Skeletal muscle satellite cell (primary cell): ENCODE results near the gene NOL3.

Experiments
- H3K27me3 ChIP-seq: 2 replicates; pipeline ENCODE4 v1.7.0; 2013; ENCODE audit warnings: low read length; ENCODE audit not compliant: control insufficient read depth, insufficient read depth
- H3K36me3 ChIP-seq: 2 replicates; pipeline ENCODE4 v1.7.0; 2013; ENCODE audit warnings: mild to moderate bottlenecking, control low read depth, low read length; ENCODE audit not compliant: insufficient read depth
- H3K4me1 ChIP-seq: 2 replicates; pipeline ENCODE4 v1.7.0; 2013; ENCODE audit warnings: low read length; ENCODE audit not compliant: control insufficient read depth, insufficient read depth
- H3K4me2 ChIP-seq: 2 replicates; pipeline ENCODE4 v1.7.0; 2013; ENCODE audit warnings: mild to moderate bottlenecking, low read length
- H3K4me3 ChIP-seq: 2 replicates; pipeline ENCODE4 v1.7.0; 2013; ENCODE audit warnings: low read length
- H3K9ac ChIP-seq: 2 replicates; pipeline ENCODE4 v1.7.0; 2013; ENCODE audit warnings: mild to moderate bottlenecking, low read depth, low read length, moderate library complexity
- H3K9me3 ChIP-seq: replicated peaks from 2 replicates; pipeline ENCODE4 v1.7.0; 2013; ENCODE audit warnings: mild to moderate bottlenecking, control low read depth, low read length

Gene NOL3

DNA sequence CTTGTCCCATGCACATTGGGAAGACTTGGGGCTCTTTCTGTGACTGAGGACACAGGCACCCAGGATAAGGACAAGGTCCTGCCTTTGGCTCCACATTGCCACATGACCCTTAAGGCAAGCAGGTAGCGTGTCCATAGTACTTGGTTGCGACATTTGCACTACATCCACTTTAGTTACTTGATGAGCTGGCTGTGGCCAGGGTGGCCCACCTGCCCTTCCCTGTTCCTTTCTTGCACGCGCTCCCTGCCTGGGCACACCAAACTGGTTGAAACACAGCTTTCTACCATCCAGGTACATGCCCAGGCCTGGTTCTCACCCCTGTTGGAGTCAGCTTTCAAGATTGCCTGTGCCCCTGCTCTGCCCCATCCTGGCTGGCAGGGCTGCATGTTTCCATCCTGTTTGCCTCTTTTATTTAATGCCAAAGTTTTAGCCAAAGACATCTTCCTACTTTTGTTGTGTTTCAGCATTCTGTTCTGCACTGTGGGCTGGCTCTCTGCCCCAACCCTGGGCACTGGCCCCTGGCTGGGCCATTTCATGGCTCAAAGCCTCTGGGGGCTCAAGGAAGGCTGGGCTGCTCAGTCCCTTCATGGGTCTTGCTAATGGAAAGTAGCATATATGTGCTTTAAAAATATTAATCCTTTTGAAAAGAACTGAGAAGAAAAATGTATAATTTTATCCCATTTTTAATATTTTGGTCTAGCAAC is 22.7 kb upstream of the NOL3 start:
- Histone ChIP-seq H3K4me3 (no peak overlapping the region), H3K27me3 (no peaks in the 10 kb centered on the region), H3K4me2 (no peak overlapping the region), H3K9ac (no peak overlapping the region), H3K36me3 (peaks cover 62% of the 10 kb centered on the region), H3K9me3 (no peaks in the 10 kb centered on the region), H3K4me1 (peaks cover 14% of the 10 kb centered on the region)

- Histone ChIP-seq H3K4me3 (no peak overlapping the region), H3K36me3 (peaks cover 59% of the 10 kb centered on the region), H3K9ac (no peak overlapping the region), H3K4me1 (peaks cover 14% of the 10 kb centered on the region), H3K9me3 (no peaks in the 10 kb centered on the region), H3K27me3 (no peaks in the 10 kb centered on the region), H3K4me2 (no peak overlapping the region)
Measured at GRCh38 chr16:67148221-67148620, 22.1 kb upstream of the NOL3 start.

- no peak overlapping the region for H3K4me3 ChIP-seq
- no peak overlapping the region for H3K4me2 ChIP-seq
- no peaks in the 10 kb centered on the region for H3K9me3 ChIP-seq
- H3K4me1 ChIP-seq: peaks cover 14% of the 10 kb centered on the region
- H3K36me3 ChIP-seq: peaks cover 56% of the 10 kb centered on the region
- no peaks in the 10 kb centered on the region for H3K27me3 ChIP-seq
- no peak overlapping the region for H3K9ac ChIP-seq
Measured at GRCh38 chr16:67148656-67149275, 21.6 kb upstream of the NOL3 start.

GRCh38 chr16:67149276-67150046 is 20.9 kb upstream of the NOL3 start:
- peak overlapping the region; percentile 89 for H3K4me3 ChIP-seq
- H3K27me3 ChIP-seq: no peaks in the 10 kb centered on the region
- peak overlapping the region; percentile 90 for H3K4me2 ChIP-seq
- peaks cover 14% of the 10 kb centered on the region for H3K4me1 ChIP-seq
- peaks cover 49% of the 10 kb centered on the region for H3K36me3 ChIP-seq
- H3K9ac ChIP-seq: no peak overlapping the region
- H3K9me3 ChIP-seq: no peaks in the 10 kb centered on the region

DNA sequence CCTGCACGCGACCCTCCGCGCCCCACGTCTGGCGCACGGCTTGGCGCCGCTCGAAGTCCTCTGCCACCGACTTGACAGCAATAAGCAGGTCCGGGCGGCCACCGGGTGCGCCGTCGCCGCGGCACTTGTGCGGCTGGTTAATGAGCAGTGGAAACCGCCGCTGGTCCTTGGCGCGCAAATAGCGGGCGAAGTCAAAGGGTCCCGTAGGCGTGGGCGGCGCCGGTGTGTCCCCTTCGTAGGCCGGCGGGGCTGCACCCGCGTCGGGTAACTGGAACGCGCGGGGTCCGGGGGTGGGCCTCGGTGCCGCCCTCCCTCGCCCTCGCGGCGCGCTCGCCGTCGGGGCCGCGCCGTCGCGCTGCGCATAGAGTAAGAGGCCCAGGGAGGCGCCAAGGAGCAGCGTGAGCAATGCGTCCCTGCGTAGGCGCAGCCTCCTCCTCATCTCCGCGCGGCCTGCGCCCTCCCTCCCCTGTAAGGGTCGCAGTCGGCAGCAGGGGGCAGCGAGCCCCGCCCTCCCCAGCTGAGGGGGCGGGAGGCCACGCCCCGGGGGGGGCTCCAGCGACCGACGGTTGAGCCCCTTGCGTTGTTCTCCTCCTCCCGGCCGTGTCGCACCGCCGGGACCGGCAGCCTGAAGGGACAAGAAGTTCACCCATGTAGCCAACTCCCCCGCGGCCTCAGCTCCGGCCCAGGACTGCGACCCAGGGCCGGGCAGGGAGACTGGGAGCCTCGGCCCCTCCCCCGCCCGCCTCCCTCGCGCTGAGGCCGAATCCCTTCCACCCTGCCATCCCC is 20.1 kb upstream of the NOL3 start:
- peaks cover 17% of the 10 kb centered on the region for H3K4me1 ChIP-seq
- H3K9ac ChIP-seq: peak overlapping the region; percentile 93
- no peaks in the 10 kb centered on the region for H3K27me3 ChIP-seq
- no peaks in the 10 kb centered on the region for H3K9me3 ChIP-seq
- H3K4me3 ChIP-seq: peak overlapping the region; percentile 89
- peaks cover 42% of the 10 kb centered on the region for H3K36me3 ChIP-seq
- H3K4me2 ChIP-seq: peak overlapping the region; percentile 90

GRCh38 chr16:67150833-67151396 is 19.4 kb upstream of the NOL3 start, which contains the start of gene B3GNT9:
Gene B3GNT9 (minus strand): TSS chr16:67150998. CDS start chr16:67150485, 513 bp downstream.
- H3K9ac ChIP-seq: peak within 1 kb of the TSS; percentile 93
- peaks cover 21% of the 10 kb centered on the region for H3K4me1 ChIP-seq
- no peaks in the 10 kb centered on the region for H3K27me3 ChIP-seq
- H3K4me3 ChIP-seq: peak within 1 kb of the TSS; percentile 89
- H3K36me3 ChIP-seq: peaks cover 35% of the 10 kb centered on the region
- H3K9me3 ChIP-seq: no peaks in the 10 kb centered on the region
- H3K4me2 ChIP-seq: peak within 1 kb of the TSS; percentile 90

DNA sequence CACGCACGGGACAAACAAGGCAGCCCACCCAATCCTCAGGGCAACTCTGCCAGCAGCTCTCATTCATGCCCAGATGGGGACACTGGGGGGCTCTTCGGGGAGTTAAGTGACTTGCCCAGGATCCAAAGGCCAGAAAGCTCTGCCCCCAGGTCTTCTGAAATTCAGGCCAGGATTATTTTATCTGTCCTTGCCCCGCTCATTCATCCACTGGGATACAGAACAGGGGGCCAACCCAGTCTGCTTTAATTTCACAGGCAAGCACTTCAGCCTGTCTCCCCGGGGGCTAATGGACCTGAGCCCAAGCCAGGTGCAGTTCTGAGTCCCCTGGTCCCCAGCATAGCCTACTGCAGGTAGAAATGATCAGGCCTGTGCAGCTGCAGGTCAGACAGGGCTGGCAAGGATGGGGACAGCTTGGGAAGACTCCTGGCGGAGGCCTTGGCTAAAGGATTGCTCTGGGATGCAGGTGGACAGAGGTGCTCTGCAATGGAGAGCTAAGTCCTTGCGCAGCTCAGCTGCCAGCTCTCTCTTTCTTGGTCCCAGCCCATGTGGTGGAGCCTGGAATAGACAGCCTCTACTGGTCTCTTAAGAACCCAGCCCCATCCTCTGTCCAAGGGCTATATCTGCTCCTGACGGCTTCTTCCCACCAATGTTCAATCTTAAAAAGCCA is 18.8 kb upstream of the NOL3 start:
- peak overlapping the region; percentile 93 for H3K9ac ChIP-seq
- H3K4me3 ChIP-seq: peak overlapping the region; percentile 89

GRCh38 chr16:67154578-67155294 is 15.6 kb upstream of the NOL3 start:
- no peaks in the 10 kb centered on the region for H3K27me3 ChIP-seq
- peak overlapping the region; percentile 87 for H3K4me2 ChIP-seq
- no peak overlapping the region for H3K9ac ChIP-seq
- H3K9me3 ChIP-seq: no peaks in the 10 kb centered on the region
- peak overlapping the region; percentile 57 for H3K4me3 ChIP-seq
- H3K4me1 ChIP-seq: peaks cover 25% of the 10 kb centered on the region
- H3K36me3 ChIP-seq: peaks cover 4% of the 10 kb centered on the region

More for the DNA sequence above, 18.8 kb upstream of the NOL3 start:
- peaks cover 28% of the 10 kb centered on the region for H3K36me3 ChIP-seq
- H3K4me1 ChIP-seq: peaks cover 21% of the 10 kb centered on the region
- H3K4me2 ChIP-seq: peak overlapping the region; percentile 90
- no peaks in the 10 kb centered on the region for H3K9me3 ChIP-seq
- no peaks in the 10 kb centered on the region for H3K27me3 ChIP-seq

- H3K4me3 ChIP-seq: peak overlapping the region; percentile 57
- H3K4me2 ChIP-seq: peak overlapping the region; percentile 87
- no peaks in the 10 kb centered on the region for H3K9me3 ChIP-seq
- no peak overlapping the region for H3K9ac ChIP-seq
- peaks cover 20% of the 10 kb centered on the region for H3K4me1 ChIP-seq
- no peaks in the 10 kb centered on the region for H3K27me3 ChIP-seq
- no peaks in the 10 kb centered on the region for H3K36me3 ChIP-seq
Measured at GRCh38 chr16:67155295-67156142, 14.8 kb upstream of the NOL3 start.
